Fibroblast of lung (primary cell): ENCODE data around the gene WHAMM. TPM values are rescaled to one million over a fixed set of nuclear protein-coding genes. Genes with fewer than 3 reads are reported as not detected.
"Not testable (repeated sequence)": the region's sequence is repeated elsewhere in the genome, so short reads cannot be mapped to it uniquely, and the experiment has no call there.

Source experiments
- DNase-seq, 2 donors: peaks; one replicate each; pipeline versions ENCODE4 v3.0.0 to v3.0.0-alpha.2; 2010; ENCODE audit warnings: low read depth in 2 of 2
- H2AFZ ChIP-seq: 2 replicates; pipeline ENCODE4 v1.5.1; 2012; ENCODE audit warnings: low read length, control low read depth, inconsistent platforms
- H3K27ac ChIP-seq: 2 replicates; pipeline ENCODE4 v1.5.1; 2011; ENCODE audit warnings: low read length, control low read depth; ENCODE audit not compliant: insufficient read depth
- H3K27me3 ChIP-seq: 2 replicates; pipeline ENCODE4 v1.5.1; 2011; ENCODE audit warnings: mild to moderate bottlenecking, low read length; ENCODE audit not compliant: control insufficient read depth, insufficient read depth
- H3K36me3 ChIP-seq: 2 replicates; pipeline ENCODE4 v1.5.1; 2011; ENCODE audit warnings: low read length; ENCODE audit not compliant: control insufficient read depth, insufficient read depth
- H3K4me1 ChIP-seq: 2 replicates; pipeline ENCODE4 v1.5.1; 2011; ENCODE audit warnings: low read length; ENCODE audit not compliant: control insufficient read depth, insufficient read depth; ENCODE audit errors: extremely low read depth
- H3K4me2 ChIP-seq: 2 replicates; pipeline ENCODE4 v1.5.1; 2011; ENCODE audit warnings: low read length, control low read depth; ENCODE audit not compliant: insufficient read depth; ENCODE audit errors: extremely low read depth
- H3K4me3 ChIP-seq, 4 experiments: fragments of 200-600 bp in 1 of 4; sonication (generic) in 1 of 4; replicated peaks in 1 of 4; 2 replicates each; pipeline ENCODE4 v1.5.1; 2011 to 2016; ENCODE audit warnings: low read length in 4 of 4, low read depth in 3 of 4, mild to moderate bottlenecking in 3 of 4, control low read depth in 2 of 4, inconsistent platforms in 1 of 4, mixed read lengths in 1 of 4; ENCODE audit not compliant: insufficient read depth in 1 of 4; ENCODE audit errors: control extremely low read depth in 1 of 4
- H3K79me2 ChIP-seq: 2 replicates; pipeline ENCODE4 v1.5.1; 2012; ENCODE audit warnings: mild to moderate bottlenecking, low read length, inconsistent platforms; ENCODE audit not compliant: control insufficient read depth, insufficient read depth
- H3K9ac ChIP-seq: 2 replicates; pipeline ENCODE4 v1.5.1; 2011; ENCODE audit warnings: mild to moderate bottlenecking, low read length, control low read depth; ENCODE audit not compliant: insufficient read depth
- H3K9me3 ChIP-seq: 2 replicates; pipeline ENCODE4 v1.5.1; 2012; ENCODE audit warnings: low read depth, low read length; ENCODE audit not compliant: control insufficient read depth, insufficient read depth
- H4K20me1 ChIP-seq: 2 replicates; pipeline ENCODE4 v1.5.1; 2011; ENCODE audit warnings: low read length; ENCODE audit not compliant: control insufficient read depth, insufficient read depth; ENCODE audit errors: extremely low read depth
- EZH2 ChIP-seq: IDR thresholded peaks from 2 replicates; pipeline ENCODE4 v1.5.1; 2012; ENCODE audit warnings: low read length, control low read depth, mild to moderate bottlenecking; ENCODE audit errors: missing control alignments
- polyA plus RNA-seq, 2 donors: library from polyadenylated mRNA; depleted of rRNA in 1 of 2; stranded (reverse) in 1 of 2; unstranded in 1 of 2; fragments of >200 nt; gene quantifications; 2 replicates each; pipeline ENCODE4 v1.2.1, GENCODE V29; 2011 to 2012; ENCODE audit warnings: missing spikeins in 1 of 2
- total RNA-seq: library from RNA; depleted of rRNA; stranded (reverse); fragments of >200 nt; gene quantifications from 2 replicates; pipeline ENCODE4 v1.2.1, GENCODE V29; 2014
- TF ChIP-seq, protein P1 (sequence below), 2 donors: IDR thresholded peaks in 1 of 2; conservative IDR thresholded peaks in 1 of 2; 1 replicate in 1 of 2; 2 replicates in 1 of 2; pipeline ENCODE4 v1.5.1; 2011 to 2012; ENCODE audit warnings: low read length in 2 of 2, control low read depth in 1 of 2, inconsistent platforms in 1 of 2, low read depth in 1 of 2, mild to moderate bottlenecking in 1 of 2

WHAMM gene
- total and polyA plus RNA-seq, 2 donors (not counting 1 experiment from before 2014, with no cell fraction given) = 5.3 to 5.6 TPM

DNA sequence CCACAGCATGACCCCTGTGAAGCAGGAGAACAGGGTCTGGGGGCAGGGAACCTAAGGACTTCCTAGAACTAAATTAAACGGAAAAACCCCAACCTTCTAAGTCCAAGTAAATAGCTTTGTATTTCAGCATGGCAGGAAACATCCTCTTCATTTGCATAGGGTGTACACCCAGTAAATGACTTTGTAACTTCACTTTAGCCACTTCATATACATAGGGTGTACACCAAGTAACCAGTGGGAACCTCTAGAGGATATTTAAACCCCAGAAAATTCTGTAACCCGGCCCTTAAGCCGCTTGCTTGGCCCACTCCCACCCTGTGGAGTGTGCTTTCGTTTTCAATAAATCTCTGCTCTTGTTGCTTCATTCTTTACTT, 45.3 kb upstream of the WHAMM start:
- no peaks in the 10 kb centered on the region for H3K9me3 ChIP-seq
- DNase-seq = no peak
- no peak overlapping the region for H2AFZ ChIP-seq
- H3K4me1 ChIP-seq = no peaks in the 10 kb centered on the region
- no peak overlapping the region for H3K27ac ChIP-seq
- H3K4me3 ChIP-seq = no peak overlapping the region
- H3K9ac ChIP-seq = no peak overlapping the region
- H3K79me2 ChIP-seq = no peaks in the 10 kb centered on the region
- H3K27me3 ChIP-seq = no peaks in the 10 kb centered on the region
- H3K4me2 ChIP-seq = no peak overlapping the region
- no peaks in the 10 kb centered on the region for H3K36me3 ChIP-seq
- TF ChIP-seq EZH2 = no peak
- TF ChIP-seq, protein P1, sequence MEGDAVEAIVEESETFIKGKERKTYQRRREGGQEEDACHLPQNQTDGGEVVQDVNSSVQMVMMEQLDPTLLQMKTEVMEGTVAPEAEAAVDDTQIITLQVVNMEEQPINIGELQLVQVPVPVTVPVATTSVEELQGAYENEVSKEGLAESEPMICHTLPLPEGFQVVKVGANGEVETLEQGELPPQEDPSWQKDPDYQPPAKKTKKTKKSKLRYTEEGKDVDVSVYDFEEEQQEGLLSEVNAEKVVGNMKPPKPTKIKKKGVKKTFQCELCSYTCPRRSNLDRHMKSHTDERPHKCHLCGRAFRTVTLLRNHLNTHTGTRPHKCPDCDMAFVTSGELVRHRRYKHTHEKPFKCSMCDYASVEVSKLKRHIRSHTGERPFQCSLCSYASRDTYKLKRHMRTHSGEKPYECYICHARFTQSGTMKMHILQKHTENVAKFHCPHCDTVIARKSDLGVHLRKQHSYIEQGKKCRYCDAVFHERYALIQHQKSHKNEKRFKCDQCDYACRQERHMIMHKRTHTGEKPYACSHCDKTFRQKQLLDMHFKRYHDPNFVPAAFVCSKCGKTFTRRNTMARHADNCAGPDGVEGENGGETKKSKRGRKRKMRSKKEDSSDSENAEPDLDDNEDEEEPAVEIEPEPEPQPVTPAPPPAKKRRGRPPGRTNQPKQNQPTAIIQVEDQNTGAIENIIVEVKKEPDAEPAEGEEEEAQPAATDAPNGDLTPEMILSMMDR (conservative IDR thresholded peaks at IDR 0.05 in 1 of 2, IDR thresholded peaks at IDR 0.05 in 1 of 2; ENCODE audit: low read depth in 1 of 2, low read length in 2 of 2) = no peak
- H4K20me1 ChIP-seq = no peaks in the 10 kb centered on the region

DNA sequence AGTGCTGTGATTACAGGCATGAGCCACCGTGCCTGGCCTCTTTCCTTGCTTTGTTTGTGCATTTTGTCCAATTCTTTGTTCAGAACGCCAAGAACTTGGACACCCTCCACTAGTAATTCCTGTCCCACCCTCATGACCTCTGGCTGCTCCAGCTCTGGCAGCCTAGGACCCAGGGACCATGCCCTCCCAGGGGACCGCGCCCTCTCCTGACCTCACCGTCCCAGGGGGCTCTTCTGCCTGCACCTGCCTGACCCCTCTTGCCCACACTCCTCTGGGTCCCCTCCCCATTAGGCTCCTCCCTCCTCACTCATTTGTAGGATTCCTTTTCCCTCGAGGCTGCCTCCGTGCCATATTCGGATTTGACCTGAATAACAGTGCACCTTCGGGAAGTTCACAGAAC, 44.7 kb upstream of the WHAMM start:
- no peak overlapping the region for H3K27ac ChIP-seq

DNA sequence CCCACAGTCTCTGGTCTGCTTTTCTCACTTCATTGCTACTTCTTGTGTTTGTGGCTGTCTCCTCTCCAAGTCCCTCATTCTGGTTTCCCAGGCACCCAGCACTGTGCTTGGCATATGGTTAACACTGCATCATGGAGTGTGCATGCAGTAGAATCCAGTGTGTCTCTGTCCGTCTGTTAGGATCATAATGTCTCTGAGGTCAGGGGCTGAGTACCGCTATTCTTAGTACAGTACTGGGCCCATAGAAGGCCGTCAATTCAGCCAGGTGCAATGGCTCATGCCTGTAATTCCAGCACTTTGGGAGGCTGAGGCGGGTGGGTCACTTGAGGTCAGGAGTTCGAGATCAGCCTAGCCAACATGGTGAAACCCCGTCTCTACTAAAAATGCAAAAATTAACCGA, 43.2 kb upstream of the WHAMM start:
- DNase-seq, H2AFZ ChIP-seq, H3K4me1 ChIP-seq, H3K4me2 ChIP-seq, H3K27me3 ChIP-seq, H3K9ac ChIP-seq, H3K4me3 ChIP-seq, H3K9me3 ChIP-seq, H3K27ac ChIP-seq, H4K20me1 ChIP-seq, H3K79me2 ChIP-seq, H3K36me3 ChIP-seq: not testable (repeated sequence)

More for the DNA sequence above, 44.7 kb upstream of the WHAMM start:
- Histone ChIP-seq H3K4me3 (no peak overlapping the region), H4K20me1 (no peaks in the 10 kb centered on the region), H3K4me1 (no peaks in the 10 kb centered on the region), H3K36me3 (no peaks in the 10 kb centered on the region), H3K79me2 (no peaks in the 10 kb centered on the region), H3K9me3 (no peaks in the 10 kb centered on the region), H3K4me2 (no peak overlapping the region), H3K27me3 (no peaks in the 10 kb centered on the region), H2AFZ (no peak overlapping the region), H3K9ac (no peak overlapping the region)
- no peak for DNase-seq
- TF ChIP-seq, protein P1 (conservative IDR thresholded peaks at IDR 0.05 in 1 of 2, IDR thresholded peaks at IDR 0.05 in 1 of 2; ENCODE audit: low read depth in 1 of 2, low read length in 2 of 2) = no peak
- no peak for TF ChIP-seq EZH2
